K562 (cell line): ENCODE measurements around the gene PTGES3. TPM values are rescaled to one million over a fixed set of nuclear protein-coding genes. Genes with fewer than 3 reads are reported as not detected.

Experiments used
- AFF4 ChIP-seq: sonication (generic); formaldehyde crosslinking; IDR thresholded peaks from 2 replicates; pipeline ENCODE4 v1.8.0; 2023; ENCODE audit warnings: mild to moderate bottlenecking, missing genetic modification reagents
- ARID2 ChIP-seq: fragments of 450-650 bp; IDR thresholded peaks from 2 replicates; pipeline ENCODE4 v1.6.1; 2017; ENCODE audit warnings: antibody characterized with exemption, mild to moderate bottlenecking
- CBFB ChIP-seq: sonication (generic); formaldehyde crosslinking; IDR thresholded peaks from 2 replicates; pipeline ENCODE4 v1.4.0; 2020; ENCODE audit warnings: mild to moderate bottlenecking, missing genetic modification reagents
- CTCF ChIP-seq, 3 experiments: IDR thresholded peaks in 2 of 3; conservative IDR thresholded peaks in 1 of 3; 2 replicates each; pipeline ENCODE4 v1.5.1; 2011 to 2012; ENCODE audit warnings: low read length in 3 of 3, mild to moderate bottlenecking in 3 of 3, control low read depth in 2 of 3, improper control_type of control experiment in 1 of 3, inconsistent platforms in 1 of 3, low read depth in 1 of 3, mixed read lengths in 1 of 3, moderate library complexity in 1 of 3; ENCODE audit not compliant: insufficient read depth in 2 of 3
- CUX1 ChIP-seq: fragments of 200-800 bp; sonication (Bioruptor generic); IDR thresholded peaks from 2 replicates; pipeline ENCODE4 v1.6.1; 2016; ENCODE audit warnings: missing genetic modification characterization, missing compliant biosample characterization
- HNRNPK ChIP-seq: fragments of 200-400 bp; formaldehyde crosslinking; IDR thresholded peaks from one replicate; pipeline ENCODE4 v1.6.1; 2018; ENCODE audit warnings: mild to moderate bottlenecking, low read depth, low read length; ENCODE audit not compliant: poor library complexity, severe bottlenecking
- POLR2AphosphoS5 ChIP-seq: IDR thresholded peaks from 2 replicates; pipeline ENCODE4 v1.6.1; 2011; ENCODE audit warnings: mild to moderate bottlenecking, low read depth, low read length, moderate library complexity; ENCODE audit not compliant: control insufficient read depth, insufficient read depth
- RBM39 ChIP-seq: fragments of 200-400 bp; formaldehyde crosslinking; optimal IDR thresholded peaks from 2 replicates; pipeline ENCODE3; 2018; ENCODE audit warnings: low read depth, low read length
- SMAD4 ChIP-seq: fragments of 250-450 bp; sonication (Bioruptor Pico); conservative IDR thresholded peaks from 2 replicates; pipeline ENCODE4 v1.8.0; 2021; ENCODE audit warnings: inconsistent platforms, mild to moderate bottlenecking, moderate library complexity
- SRF ChIP-seq, 2 experiments: fragments of 250-450, 450-650 bp in 1 of 2; sonication (Bioruptor Pico) in 1 of 2; sonication (generic) in 1 of 2; formaldehyde crosslinking; IDR thresholded peaks; 2 replicates each; pipeline versions ENCODE4 v1.5.0 to v1.5.1; 2020 to 2022; ENCODE audit warnings: mild to moderate bottlenecking in 1 of 2, missing genetic modification reagents in 1 of 2
- polyA plus RNA-seq, 8 experiments: library from polyadenylated mRNA; depleted of rRNA in 4 of 8; stranded (reverse) in 5 of 8; unstranded in 3 of 8; fragments of >200 nt; fragmentation: Nextera tagmentation in 2 of 8; fragmentation: Illumina TruSeq in 1 of 8; extraction: Ambion mirVana in 2 of 8; extraction: Trizol in 1 of 8; gene quantifications; 2 replicates each; pipeline versions ENCODE4 v1.2.1 to v1.2.3, GENCODE V29; 2011 to 2014; ENCODE audit warnings: inconsistent platforms in 1 of 8, missing spikeins in 1 of 8
- total RNA-seq, 7 experiments: library from RNA; depleted of rRNA in 6 of 7; stranded (reverse); fragments of >200 nt in 6 of 7; fragmentation: Illumina TruSeq in 2 of 7; extraction: Trizol in 2 of 7; gene quantifications; 2 replicates each; pipeline versions ENCODE4 v1.2.1 to v1.2.3, GENCODE V29; 2011 to 2021; ENCODE audit warnings: low replicate concordance in 1 of 7
- TF ChIP-seq, protein P1 (sequence below): fragments of 450-650 bp; formaldehyde crosslinking; IDR thresholded peaks from 2 replicates; pipeline ENCODE4 v1.4.0; 2020; ENCODE audit warnings: mild to moderate bottlenecking, moderate library complexity
- TF ChIP-seq, protein P2 (sequence below): sonication (generic); formaldehyde crosslinking; IDR thresholded peaks from 2 replicates; pipeline ENCODE4 v1.8.1; 2022; ENCODE audit warnings: missing genetic modification reagents

Gene PTGES3
- total and polyA plus RNA-seq, 9 of the 15 experiments (the other 6 are each of a cell fraction or from before 2014, with no cell fraction given): 163 to 501 (median 213) TPM

DNA sequence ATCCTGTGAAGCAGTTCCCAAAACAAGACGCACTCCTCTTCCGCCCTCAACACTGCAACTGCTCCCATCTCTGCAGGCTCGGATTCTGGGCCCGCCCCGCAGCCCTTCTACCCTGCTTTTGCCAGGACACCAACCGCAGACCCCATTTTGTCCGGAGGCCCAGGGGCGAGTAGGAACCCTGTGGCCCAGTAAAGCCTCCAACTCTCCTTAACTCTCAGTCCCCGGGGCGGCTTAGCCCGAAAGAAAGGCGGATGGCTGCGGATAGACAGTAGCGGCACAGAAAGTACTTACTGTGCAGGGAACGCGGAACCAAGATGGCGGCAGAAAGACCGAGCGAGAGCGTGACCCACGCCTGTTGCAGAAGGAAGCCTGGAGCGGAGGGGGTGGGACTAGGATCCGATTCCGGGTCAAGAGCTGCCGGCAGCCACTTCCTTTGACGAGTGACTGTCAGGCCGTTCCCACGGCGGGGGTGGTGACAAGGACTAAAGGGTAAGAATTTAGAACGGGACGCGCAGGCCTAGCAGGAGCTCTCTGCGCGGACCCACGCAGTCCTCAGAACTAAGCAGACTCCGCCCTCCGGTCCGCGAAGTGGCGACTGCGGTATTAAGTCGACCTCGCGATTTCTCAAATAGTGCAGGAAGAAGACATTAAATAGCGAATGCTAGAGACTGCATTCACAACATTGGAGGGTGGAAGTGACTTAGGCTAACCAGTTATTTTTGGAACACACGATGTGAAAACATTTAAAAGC is 37.1 kb upstream of the PTGES3 start, which contains the start of gene NACA (continued):
- TF ChIP-seq AFF4 (CRISPR knock-in tag): peak; percentile 98
- TF ChIP-seq RBM39: no peak
- TF ChIP-seq CBFB (CRISPR knock-in tag): peak; percentile 87
- no peak for TF ChIP-seq SRF (CRISPR knock-in tag; IDR thresholded peaks at IDR 0.05)
- TF ChIP-seq ARID2: no peak
- no peak for TF ChIP-seq CTCF (IDR thresholded peaks at IDR 0.05 in 2 of 3, conservative IDR thresholded peaks at IDR 0.05 in 1 of 3; ENCODE audit: insufficient read depth in 2 of 3, low read depth in 1 of 3, low read length in 3 of 3)
- no peak for TF ChIP-seq CUX1 (CRISPR knock-in tag)
- peak; percentile 96 for TF ChIP-seq POLR2AphosphoS5
- TF ChIP-seq SMAD4 (CRISPR knock-in tag): no peak; the same call in 1 of the 2 replicates
- TF ChIP-seq, protein P1, sequence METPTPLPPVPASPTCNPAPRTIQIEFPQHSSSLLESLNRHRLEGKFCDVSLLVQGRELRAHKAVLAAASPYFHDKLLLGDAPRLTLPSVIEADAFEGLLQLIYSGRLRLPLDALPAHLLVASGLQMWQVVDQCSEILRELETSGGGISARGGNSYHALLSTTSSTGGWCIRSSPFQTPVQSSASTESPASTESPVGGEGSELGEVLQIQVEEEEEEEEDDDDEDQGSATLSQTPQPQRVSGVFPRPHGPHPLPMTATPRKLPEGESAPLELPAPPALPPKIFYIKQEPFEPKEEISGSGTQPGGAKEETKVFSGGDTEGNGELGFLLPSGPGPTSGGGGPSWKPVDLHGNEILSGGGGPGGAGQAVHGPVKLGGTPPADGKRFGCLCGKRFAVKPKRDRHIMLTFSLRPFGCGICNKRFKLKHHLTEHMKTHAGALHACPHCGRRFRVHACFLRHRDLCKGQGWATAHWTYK (CRISPR knock-in tag): peak; percentile 86; the same call in 1 of the 2 replicates
- TF ChIP-seq, protein P2, sequence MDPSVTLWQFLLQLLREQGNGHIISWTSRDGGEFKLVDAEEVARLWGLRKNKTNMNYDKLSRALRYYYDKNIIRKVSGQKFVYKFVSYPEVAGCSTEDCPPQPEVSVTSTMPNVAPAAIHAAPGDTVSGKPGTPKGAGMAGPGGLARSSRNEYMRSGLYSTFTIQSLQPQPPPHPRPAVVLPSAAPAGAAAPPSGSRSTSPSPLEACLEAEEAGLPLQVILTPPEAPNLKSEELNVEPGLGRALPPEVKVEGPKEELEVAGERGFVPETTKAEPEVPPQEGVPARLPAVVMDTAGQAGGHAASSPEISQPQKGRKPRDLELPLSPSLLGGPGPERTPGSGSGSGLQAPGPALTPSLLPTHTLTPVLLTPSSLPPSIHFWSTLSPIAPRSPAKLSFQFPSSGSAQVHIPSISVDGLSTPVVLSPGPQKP (CRISPR knock-in tag): no peak
- TF ChIP-seq HNRNPK: no peak
